Activated T-cell treated with anti-CD3 and anti-CD28 coated beads, Interleukin-2, amount 50 U/mL, for 48 hours (primary cell): ENCODE data around the gene CALML4.
"Not testable (repeated sequence)": the region's sequence is repeated elsewhere in the genome, so short reads cannot be mapped to it uniquely, and the experiment has no call there.

ENCODE experiments used
- DNase-seq, 2 experiments: peaks; one replicate each; pipeline ENCODE4 v3.0.0-alpha.2; 2020

Gene CALML4

DNA sequence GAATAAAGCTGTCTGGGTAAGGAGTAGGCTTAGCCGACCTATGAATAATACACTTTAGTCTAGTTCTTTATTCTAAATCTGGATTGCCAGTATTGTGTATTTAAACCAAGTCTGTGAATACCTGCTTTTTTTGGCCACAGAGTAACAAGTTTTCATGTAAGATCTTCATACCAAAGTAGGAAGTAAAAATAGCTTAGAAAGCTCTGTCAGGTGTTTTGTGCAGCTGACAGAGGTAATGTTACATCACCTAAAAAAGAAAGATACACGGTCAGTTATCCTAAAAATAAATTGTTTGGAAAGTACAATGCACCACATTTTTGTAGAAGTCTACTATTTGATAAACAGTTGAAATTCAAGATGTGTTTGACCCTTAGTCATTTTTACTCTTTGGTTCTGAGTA, 16.5 kb downstream of the CALML4 start:
- no peak for DNase-seq

DNA sequence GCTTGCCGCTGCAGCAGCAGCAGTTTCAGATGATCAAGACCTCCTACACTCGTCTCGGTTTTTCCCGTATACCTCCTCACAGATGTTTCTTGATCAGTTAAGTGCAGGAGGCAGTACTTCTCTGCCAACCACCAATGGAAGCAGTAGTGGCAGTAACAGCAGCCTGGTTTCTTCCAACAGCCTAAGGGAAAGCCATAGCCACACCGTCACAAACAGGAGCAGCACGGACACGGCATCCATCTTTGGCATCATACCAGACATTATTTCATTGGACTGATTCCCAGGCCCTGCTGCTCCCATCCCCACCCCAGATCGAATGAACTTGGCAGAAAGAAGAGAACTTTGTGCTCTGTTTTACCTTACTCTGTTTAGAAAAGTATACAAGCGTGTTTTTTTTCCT, 17.6 kb downstream of the CALML4 start:
- no peak for DNase-seq

DNA sequence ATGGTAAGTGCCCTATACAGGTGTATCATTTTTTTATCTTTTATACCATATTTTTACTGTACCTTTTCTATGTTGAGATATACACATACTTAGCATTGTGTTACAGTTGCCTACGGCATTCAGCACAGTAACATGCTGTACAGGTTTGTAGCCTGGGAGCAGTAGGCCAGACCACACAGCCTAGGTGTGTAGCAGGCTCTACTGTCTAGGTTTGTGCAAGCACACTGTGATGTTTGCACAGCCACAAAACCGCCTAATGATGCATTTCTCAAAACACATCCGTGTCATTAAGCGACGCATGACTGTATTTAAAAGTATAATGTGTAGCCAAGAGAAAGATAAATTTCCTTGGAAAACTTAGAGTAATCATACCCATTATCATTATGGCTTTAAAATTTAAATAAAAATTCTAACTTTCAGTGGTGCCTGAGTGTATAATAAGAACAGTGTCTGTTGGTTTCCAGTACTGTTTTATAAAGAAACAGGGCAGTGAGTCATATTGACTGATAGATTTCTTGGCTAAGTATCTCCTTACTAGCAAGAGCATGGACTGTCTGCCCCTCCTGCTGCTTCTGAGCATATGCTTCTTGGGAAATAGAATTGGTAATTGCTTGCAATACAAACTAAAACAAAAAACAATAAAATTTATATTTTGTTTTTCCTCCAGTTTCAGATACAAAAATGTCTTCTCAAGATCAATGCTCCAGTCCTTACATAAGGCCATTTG, 18.3 kb downstream of the CALML4 start:
- DNase-seq, result no peak

DNA sequence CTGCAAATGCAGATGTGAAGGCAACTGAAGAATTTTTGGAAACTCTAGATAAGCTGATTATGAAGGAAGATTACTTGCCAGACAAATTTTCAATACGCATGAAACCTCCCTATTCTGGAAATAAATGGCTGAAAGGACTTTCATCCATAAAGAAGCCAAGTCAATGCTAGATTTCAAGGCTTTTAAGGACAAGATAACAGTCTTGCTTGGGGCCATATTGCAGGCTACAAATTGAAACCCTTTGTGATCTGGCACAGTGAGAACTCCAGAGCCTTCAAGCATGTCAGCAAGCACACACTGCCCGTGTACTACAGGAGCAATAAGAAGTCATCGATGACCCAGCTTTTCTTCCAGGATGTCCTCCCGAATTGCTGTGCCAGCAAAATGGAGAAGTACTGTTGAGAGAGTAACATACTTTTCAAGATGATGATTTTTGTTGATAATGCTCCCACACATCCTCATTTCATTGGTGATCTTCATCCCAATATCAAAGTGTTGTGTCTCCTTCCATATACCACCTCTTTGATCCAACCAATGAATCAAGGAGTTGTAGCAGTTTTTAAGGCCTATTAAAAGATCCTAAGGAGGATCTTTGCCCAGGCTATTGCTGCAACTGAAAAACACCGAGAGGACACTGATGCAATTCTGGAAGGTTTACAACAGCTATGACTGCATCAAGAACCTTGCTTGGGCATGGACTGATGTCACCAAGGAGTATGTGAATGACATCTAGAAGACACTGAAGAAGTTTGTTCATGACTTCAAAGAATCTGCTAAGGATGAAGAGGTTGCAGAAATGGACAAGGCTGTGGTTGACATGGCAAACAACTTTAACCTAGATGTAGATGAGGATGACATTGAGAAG, 20.3 kb downstream of the CALML4 start:
- no peak for DNase-seq

- DNase-seq, result no peak
Measured at GRCh38 chr15:68183616-68184315, 21.4 kb downstream of the CALML4 start.

DNA sequence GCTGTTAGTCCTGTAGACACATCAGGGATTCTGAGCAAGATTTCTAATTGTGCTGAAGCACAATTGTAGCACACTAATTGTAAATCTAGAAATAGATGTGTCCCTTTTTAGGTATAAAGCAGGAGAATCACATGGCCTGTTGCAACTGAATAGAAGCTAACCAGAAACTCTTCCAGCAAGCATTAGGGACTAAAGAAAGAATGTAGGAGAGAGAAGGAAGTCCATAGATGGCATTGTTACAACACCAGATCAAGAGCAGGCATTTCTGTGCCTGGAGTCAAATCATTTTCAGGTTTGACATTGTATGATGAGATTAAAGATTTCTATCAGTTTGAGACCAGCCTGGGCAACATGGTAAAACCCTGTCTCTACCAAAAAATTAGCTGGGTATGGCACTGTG, 27.4 kb downstream of the CALML4 start:
- no peak for DNase-seq

GRCh38 chr15:68176601-68177000, 28.5 kb downstream of the CALML4 start:
- no peak for DNase-seq

GRCh38 chr15:68175526-68175925, 29.6 kb downstream of the CALML4 start:
- no peak for DNase-seq

- no peak for DNase-seq
Measured at GRCh38 chr15:68173119-68173518, 32.0 kb downstream of the CALML4 start.

DNA sequence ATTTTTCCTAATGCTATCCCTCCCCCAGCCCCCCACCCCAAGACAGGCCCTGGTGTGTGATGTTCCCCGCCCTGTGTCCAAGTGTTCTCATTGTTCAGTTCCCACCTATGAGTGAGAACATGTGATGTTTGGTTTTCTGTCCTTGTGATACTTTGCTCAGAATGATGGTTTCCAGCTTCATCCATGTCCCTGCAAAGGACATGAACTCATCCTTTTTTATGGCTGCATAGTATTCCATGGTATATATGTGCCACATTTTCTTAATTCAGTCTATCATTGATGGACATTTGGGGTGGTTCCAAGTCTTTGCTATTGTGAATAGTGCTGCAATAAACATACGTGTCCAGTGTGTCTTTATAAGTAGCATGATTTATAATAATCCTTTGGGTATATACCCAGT, 33.1 kb downstream of the CALML4 start:
- not testable (repeated sequence) for DNase-seq

- no peak for DNase-seq
Measured at GRCh38 chr15:68166847-68167246, 38.3 kb downstream of the CALML4 start.

GRCh38 chr15:68163191-68163590, 41.9 kb downstream of the CALML4 start:
- DNase-seq, result no peak

GRCh38 chr15:68158046-68158628, 47.0 kb downstream of the CALML4 start:
- DNase-seq, result no peak

GRCh38 chr15:68157074-68157473, 48.1 kb downstream of the CALML4 start:
- no peak for DNase-seq

DNA sequence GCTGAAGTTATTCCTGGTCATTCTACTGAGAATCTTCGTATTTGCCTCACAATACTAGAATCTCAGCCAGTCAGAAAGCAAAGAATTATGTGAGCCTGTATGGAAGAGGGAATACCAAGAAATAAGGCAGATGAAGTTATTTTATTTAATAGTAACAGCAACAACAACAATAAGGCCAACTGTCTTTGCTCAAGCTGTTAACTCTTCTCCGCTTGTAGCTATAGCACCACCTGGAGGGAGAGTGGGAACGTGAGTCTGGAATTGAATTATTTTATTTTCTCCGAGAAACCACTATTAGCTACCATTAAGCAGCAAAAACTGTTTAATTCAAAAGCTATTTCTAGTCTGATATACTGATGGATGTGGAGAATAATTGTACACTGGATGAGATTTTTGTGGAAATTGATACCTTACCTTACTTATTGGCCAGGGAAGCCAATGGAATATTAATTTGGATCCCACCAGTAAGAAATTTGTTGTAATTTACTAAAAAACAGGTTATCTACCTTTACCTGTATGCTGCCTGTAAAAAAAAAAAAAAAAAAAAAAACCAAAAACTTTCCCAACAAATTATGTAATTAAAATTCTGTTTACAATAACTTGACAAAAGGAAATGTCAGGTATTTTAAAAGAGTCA, 50.1 kb downstream of the CALML4 start:
- DNase-seq, result no peak

GRCh38 chr15:68152342-68152741, 52.8 kb downstream of the CALML4 start:
- DNase-seq, result no peak

- DNase-seq, result no peak
Measured at GRCh38 chr15:68151277-68151676, 53.9 kb downstream of the CALML4 start.

- DNase-seq, result no peak
Measured at GRCh38 chr15:68150187-68150586, 54.9 kb downstream of the CALML4 start.

- DNase-seq, result no peak
Measured at GRCh38 chr15:68149059-68149458, 56.1 kb downstream of the CALML4 start.

DNA sequence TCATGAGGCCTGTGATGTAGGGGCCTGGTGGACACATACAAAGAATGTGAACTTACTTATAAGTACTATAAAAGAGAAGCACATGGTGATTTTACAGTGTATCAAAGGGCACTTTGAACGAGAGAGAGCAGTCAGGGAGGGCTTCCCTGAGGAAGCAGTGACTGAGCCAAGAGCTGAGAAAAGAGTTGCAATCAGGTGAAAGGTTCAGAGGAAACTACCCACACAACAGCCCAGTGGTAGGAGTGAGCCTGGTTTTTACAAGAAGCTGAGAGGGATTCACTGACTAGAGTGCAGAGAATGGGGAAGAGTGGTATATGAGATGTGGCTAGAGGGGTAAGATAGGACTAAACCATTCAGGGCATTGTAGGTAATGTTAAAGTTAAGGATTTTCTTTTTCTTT, 57.1 kb downstream of the CALML4 start:
- no peak for DNase-seq

DNA sequence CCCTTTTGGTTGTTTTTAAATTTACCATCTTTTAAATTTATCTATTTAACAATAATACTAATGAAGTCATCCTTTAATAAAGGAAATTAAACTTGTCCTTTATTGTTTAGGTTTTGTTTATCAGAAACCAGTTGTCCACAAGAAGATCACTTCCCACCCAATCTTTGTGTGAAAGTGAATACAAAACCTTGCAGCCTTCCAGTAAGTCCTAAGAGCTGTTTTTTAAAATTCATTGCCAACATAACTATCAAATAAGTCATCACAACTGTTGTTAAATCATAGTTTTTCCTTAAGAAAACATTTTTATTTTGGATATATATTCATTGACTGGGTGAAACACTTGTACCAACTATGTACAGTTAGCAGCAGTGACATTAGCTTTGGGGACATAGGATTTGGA, 59.4 kb downstream of the CALML4 start:
- DNase-seq, result no peak

GRCh38 chr15:68143785-68144184, 61.3 kb downstream of the CALML4 start:
- no peak for DNase-seq

DNA sequence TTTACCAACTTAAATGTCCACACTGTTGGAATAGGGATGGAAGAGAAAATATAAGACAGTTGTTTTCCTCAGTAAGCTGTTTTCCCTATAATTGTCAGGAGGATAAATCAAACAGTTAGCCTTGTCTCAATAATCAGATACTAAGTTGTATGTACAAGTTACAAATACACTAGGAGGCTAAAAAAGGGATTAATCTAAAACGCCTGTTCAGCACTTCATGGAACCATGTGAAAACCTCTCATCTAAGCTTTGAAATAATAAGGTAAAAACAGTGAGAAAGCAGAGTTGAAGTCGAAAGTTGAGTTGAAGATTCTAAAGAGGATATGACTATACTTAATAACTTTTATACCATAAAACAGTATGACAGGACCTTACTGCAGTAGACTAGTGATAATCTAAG, 62.0 kb downstream of the CALML4 start:
- no peak for DNase-seq
